ENCODE results near the gene SSC5D. TPM values are rescaled to one million over a fixed set of nuclear protein-coding genes. Genes with fewer than 3 reads are reported as not detected.
A peak's percentile ranks its signal among the peaks of the same experiment; 100 is the strongest.

The SSC5D gene
- total RNA-seq, 1 donor from 2014 or later: 13.5 TPM

GRCh38 chr19:55471266-55471665 is 17.0 kb upstream of the SSC5D start:
- Histone ChIP-seq H3K27ac (no peak overlapping the region), H3K36me3 (no peaks in the 10 kb centered on the region), H3K4me3 (no peak overlapping the region), H3K4me1 (peaks cover 43% of the 10 kb centered on the region), H3K27me3 (no peaks in the 10 kb centered on the region), H3K9me3 (no peaks in the 10 kb centered on the region)
- TF ChIP-seq CTCF (IDR thresholded peaks at IDR 0.05): no peak
- intact Hi-C loops (cut with DNase I): no loop called here
- DNase-seq (ENCODE audit: extremely low spot score in 2 of 2): no peak

GRCh38 chr19:55472463-55472862 is 15.8 kb upstream of the SSC5D start:
- TF ChIP-seq POLR2A (IDR thresholded peaks at IDR 0.05) (no peak), POLR2AphosphoS5 (IDR thresholded peaks at IDR 0.05; ENCODE audit: insufficient read depth in 1 of 2, low read depth in 1 of 2) (no peak), CTCF (IDR thresholded peaks at IDR 0.05) (no peak)
- no peak for DNase-seq (ENCODE audit: extremely low spot score in 2 of 2)
- H3K4me1 ChIP-seq: peaks cover 45% of the 10 kb centered on the region
- H3K27ac ChIP-seq: no peak overlapping the region
- H3K36me3 ChIP-seq: no peaks in the 10 kb centered on the region
- intact Hi-C loops (cut with DNase I): no loop called here
- no peaks in the 10 kb centered on the region for H3K27me3 ChIP-seq
- H3K9me3 ChIP-seq: no peaks in the 10 kb centered on the region
- no peak overlapping the region for H3K4me3 ChIP-seq

GRCh38 chr19:55473225-55474012 is 14.8 kb upstream of the SSC5D start:
- H3K4me1 ChIP-seq: peaks cover 46% of the 10 kb centered on the region
- TF ChIP-seq CTCF (IDR thresholded peaks at IDR 0.05): no peak
- no peaks in the 10 kb centered on the region for H3K27me3 ChIP-seq
- no peaks in the 10 kb centered on the region for H3K9me3 ChIP-seq
- intact Hi-C loops (cut with DNase I): no loop called here
- H3K36me3 ChIP-seq: no peaks in the 10 kb centered on the region
- no peak for DNase-seq (ENCODE audit: extremely low spot score in 2 of 2)
- H3K4me3 ChIP-seq: no peak overlapping the region
- H3K27ac ChIP-seq: peak overlapping the region; percentile 57

GRCh38 chr19:55474269-55475265 is 13.7 kb upstream of the SSC5D start:
- H3K9me3 ChIP-seq: no peaks in the 10 kb centered on the region
- intact Hi-C loops (cut with DNase I): no loop called here
- no peaks in the 10 kb centered on the region for H3K27me3 ChIP-seq
- DNase-seq (ENCODE audit: extremely low spot score in 2 of 2): no peak
- no peak overlapping the region for H3K4me3 ChIP-seq
- no peaks in the 10 kb centered on the region for H3K36me3 ChIP-seq
- TF ChIP-seq POLR2A (IDR thresholded peaks at IDR 0.05) (no peak), CTCF (IDR thresholded peaks at IDR 0.05) (no peak), POLR2AphosphoS5 (IDR thresholded peaks at IDR 0.05; ENCODE audit: insufficient read depth in 1 of 2, low read depth in 1 of 2) (no peak)
- H3K27ac ChIP-seq: peak overlapping the region; percentile 57
- H3K4me1 ChIP-seq: peaks cover 46% of the 10 kb centered on the region

Measured in vagina (tissue), 2 donors.